CD4-positive, alpha-beta T cell treated with Interleukin-2 at 100 ng/mL for 4 hours (primary cell): ENCODE results near the gene NTRK1.

ENCODE experiments used
- DNase-seq: peaks from one replicate; pipeline ENCODE4 v3.0.0-alpha.2; 2020; ENCODE audit warnings: low spot score

NTRK1 gene

DNA sequence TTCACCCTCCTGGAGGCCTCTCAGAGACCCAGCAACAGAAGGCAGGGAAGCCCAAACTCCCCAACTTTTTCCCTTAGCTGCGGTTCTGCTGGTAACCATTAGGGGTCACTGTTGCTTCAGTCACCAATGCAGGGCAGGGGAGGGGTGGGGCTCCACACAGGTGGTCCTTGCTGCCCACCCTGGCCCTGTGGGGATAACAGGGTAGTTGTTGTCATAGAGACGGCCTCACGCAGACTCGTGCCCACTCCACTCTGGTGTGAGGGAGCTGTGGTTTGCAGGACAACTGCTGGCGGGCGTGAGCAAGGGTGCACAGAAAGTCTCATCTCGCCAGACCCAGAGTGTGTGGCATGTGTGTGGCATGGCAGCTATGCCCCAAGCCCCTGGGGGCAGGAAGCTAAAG is 21.7 kb upstream of the NTRK1 start:
- peak; percentile 60 for DNase-seq

DNA sequence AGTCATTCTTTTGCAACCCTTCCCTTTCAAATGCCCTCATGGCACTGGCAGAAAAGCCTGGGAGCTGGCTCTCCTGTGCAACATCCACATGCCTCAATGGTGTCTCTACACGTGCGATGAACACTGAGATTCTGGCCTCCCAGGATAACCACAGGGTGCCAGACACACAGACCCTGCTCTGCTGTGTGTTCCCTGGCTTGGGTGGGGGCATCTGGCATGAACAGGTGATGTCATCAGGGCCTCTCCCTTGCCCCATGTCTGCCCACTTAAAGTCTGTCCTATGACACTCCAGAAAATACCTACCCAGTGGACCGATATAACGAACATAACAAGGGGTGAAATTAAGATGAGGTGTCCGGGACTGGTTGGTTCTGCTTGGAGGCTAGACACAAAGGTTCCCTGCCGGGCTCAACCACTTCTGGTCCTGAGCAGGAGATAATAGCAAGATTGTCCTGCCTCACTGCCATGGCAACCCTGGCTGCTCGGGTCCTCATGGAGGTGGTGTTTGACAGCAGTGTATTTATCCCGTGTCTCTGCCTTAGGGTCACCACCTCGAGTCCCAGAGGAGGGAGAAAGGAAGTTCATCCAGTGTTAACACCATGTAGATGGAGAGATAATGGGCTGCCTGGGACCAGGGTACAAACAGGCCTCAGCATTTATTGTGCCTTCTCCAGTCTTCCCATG is 21.1 kb upstream of the NTRK1 start:
- no peak for DNase-seq

DNA sequence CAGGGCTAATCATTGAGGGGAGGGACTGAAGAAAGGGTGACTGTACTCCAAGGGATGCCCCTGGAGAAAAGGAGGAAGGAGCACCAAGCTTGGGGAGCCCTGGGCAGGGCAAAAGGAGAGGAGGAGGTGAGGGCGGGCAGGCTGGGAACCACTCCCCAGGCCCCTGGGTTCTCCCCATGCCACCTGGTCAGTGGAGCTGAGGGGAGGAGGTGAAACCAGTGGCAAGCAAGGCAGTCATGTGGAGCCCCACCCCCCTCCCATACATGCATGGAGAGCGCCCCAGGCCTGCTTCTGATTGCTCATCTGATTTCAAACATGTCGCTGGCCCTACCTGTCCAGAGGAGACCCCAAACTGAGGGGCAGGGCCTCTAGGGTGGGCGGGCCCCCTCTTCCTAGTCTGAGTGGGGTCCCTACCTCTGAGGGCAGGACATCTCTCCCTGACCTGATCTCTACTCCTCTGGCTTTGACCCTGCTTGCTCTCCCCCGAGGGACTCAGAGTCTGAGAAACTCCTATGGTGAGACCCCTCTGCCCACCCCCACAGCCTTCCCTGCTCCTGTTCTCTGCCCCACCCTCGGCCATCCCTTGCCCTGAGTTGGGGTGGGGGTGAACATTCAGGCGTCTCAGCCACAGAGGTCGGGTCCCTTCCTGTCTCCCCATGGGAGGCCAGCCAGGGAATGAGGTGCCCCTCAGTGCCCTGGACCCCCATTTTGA is 20.3 kb upstream of the NTRK1 start:
- DNase-seq = no peak

DNA sequence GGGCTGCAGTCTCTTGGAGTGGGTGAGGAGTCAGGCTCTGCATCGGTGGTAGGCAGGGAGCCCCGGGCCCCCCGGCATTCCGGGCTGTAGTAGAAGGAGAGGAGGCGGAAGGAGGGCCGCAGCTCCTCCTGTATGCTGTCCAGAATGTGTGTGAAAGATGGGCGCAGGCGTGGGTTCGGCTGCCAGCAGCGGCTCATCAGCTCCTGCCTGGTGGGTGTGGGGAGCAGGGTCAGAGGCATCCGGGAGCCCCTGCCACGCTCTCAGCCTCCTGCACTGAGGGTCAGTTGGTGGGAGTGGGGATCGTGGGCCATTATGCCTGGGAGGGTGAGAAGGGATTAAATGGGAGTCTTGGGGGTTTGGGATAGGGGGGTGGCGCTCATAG is 19.8 kb upstream of the NTRK1 start:
- no peak for DNase-seq

DNA sequence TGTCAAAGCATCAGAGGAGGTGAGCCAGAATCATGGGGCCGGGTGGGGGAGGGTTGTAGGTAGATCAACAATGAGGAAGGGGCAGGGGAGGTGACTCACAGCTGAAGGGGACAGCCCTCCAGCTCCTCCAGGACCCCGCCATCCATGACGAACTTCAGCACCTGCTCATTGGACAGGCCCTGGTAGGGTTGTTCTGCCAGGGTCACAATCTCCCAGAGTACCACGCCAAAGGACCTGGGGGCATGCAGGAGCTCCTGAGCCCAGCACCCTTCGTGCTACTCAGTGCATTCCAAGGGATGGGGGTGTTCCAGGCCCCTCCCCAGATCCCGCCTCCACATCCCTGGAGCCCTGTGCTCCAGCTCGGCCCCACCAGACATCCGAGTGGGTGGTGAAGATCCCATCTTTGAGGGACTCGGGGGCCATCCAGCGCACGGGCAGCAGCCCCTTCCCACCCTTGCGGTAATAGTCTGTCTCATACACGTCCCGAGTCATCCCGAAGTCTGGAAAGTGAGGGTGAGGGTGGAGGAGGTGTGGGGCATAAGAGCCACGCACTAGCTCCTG is 19.3 kb upstream of the NTRK1 start:
- DNase-seq = no peak

DNA sequence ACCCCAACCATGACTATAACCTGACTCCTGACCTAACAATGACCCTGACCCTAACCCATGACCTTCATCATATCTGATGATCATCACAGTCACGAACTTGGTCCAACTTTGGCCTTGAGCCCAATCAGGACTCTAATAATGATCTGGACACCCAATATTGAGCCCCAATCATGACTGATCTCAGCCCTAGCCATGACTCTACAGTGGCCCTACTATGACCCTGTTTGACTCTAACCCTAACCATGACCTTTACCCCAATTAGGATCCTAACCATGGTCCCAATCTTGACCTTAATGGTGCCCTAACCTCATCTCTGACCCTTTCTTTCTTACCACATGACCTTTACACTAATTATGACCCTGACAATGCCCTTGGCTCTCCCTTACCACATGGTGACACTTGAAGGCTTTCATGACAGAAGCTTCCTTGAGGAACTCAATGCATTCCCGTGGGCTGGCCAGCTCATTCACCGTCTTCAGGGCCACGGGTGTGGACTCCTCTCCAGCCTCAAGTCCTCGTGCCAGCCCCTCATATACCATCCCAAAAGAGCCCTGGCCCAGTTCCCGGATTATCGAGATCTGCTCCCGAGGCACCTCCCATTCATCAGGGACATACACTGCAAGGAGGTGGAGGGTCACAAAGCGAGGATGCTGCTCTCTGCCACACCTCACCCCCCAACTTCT is 17.9 kb upstream of the NTRK1 start:
- no peak for DNase-seq

DNA sequence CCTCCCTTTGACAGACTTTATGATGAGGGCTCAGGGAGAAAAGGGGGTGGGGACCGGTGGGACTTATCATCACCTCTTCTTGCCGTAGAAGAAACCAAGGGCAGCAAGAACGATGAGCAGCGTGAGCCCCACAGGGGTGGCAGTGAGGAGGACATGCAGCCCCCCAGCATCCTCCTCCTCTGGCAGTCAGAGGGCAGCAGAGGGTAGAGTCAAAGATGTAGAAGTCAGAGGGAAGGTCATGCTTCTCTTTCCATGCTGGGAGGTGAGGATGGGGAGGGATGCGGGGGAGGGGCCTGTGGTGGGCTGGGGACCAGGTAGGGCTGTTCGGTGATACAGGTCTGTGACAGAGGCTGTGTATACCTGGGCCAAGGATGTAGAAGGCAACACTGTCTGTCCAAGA is 16.6 kb upstream of the NTRK1 start:
- no peak for DNase-seq

DNA sequence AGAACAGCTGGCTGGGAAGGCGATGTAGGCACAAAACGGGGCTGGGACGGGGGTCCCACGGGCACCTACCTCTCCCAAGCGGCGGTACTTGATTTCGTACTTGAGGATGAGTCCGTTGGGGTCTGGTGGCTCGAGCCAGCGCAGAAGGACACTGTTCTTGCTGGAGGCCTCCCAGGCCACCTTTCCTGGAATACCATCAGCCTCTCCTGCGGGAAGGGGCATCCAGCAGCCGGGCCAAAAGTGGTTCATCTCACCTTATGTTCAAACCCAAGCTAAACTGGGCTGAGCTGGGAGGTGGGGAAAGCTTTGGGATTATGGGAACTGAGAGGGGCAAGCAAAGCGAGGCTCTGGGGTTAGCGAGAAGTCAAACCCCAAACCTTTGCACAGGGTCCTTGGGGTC is 16.0 kb upstream of the NTRK1 start:
- no peak for DNase-seq

DNA sequence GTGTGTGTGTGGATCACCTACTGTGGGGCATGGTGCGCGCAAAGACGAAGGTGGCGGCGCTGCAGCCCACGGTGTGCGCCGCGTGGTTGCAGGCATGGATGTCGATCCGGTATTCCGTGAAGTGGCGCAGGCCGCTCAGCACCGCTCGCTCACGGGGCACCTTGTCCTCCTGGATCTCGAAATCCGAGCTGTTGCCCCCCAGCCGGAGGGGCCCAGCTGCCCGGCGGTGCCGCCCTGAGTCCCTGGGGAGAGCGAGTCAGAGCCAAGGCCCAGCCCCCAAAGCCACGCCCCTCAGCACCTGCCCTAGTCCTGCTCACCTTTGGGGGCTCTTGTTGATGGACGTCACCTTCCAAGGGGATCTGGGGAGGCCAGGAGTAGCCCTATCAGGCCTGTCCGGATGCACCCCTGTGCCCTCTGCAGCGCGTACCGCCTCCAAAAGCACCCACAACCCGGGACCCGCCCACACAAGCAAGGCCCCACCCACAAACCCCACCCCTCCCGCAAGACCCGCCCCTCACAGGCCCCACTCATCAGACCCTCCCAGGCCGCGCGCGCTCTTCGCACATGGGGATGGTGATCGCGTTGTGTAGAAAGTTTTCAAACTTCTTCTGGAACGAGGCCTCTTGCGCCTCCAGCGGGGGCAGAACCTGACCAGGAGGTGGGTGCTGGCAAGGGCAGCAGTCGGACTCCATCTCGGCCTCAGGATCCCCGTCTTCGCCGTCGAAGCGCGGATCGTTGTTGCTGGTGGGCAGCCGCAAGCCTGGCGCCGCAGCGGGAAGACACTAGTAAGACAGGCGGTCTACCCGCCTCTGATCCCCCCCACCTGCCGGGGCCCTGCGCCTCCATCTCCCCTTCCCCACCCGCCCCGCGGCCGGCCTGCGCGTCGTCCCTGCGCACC is 15.4 kb upstream of the NTRK1 start:
- peak; percentile 13 for DNase-seq

DNA sequence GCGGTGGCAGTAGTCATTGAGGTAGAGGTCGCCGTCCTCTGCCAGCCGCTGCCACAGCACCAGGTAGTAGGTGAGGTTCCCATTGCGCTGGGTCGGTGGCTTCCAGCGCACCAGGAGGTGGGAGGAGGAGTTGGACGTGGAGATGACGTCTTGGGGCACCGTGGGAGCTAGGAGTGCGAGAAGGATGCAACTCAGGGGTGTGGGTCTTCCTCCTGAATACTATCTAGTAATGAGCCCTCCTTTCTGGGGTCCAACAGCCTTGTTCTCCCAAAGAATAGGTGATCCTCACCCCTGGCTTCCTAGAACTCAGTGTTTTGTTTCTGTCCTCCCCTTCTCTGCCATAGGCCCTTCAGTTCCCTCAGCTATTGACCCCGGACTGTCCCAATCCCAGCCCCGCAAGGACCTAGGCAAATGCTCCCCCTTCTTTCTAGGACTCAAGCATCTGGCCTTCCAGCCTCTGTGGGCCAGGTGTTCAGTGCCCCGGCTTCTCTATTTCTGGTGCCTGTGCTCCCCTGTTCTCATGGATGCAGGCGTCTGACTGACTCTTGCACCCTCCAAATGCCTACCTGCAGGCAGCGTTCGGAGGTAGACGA is 14.6 kb upstream of the NTRK1 start:
- DNase-seq = no peak

DNA sequence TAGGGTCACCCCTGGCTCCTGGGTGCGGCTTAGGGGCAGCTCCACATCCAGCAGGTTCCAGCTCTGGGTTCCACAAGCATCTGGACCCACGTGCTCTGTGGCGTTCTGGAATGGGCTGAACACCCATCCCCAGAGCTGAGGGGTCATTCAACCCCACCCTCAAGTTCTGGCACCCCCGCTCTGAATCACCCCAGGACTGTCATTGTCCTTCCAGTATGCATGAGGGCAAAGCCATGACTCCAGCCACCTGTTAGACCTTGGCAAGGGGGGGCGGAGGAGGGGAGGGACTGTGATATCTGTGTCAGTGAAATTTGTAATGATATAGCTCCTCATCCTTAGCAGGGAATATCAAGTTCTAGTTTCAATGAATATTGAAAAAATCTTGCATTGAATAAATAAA is 14.0 kb upstream of the NTRK1 start:
- no peak for DNase-seq

DNA sequence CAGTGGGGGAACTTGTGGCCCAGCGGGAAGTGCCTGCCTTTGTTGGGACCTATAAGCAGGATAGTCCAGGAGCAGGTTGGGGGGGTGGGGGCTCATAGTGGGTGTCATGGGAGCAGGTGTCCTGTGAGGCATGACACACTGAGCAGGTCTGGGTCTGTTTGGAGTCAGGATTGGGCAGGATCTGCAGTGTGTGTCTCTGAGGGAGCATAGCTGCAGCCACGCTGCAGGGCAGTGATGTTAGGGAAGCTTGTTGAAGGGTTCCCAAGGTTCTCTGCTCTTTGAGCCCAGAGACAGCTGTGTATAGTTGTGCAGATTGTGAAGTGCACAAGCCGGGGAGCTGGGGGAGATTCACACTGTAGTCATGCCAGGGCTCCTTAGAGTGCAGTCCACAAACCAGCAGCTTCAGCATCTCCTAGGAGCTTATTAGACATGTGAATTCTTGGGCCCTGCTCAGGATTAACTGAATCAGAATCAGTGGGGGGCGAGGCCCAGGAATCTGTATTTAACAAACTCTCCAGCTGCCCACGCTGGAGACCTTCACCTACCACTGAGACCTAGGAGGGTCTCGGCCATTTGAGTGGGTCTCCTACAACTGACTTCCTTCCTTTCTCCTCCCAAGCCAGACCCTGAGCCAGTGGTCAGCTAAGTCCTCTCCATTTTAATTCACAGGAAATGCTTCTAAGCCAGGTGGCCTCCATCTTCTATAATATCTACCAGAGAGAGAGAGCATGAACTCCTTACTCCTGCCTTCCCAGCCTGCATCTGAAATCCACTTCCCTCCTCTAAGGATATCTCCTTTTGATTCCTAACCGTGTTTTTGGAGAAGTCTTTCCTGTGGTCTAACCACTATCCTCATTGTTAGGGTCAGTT is 12.8 kb upstream of the NTRK1 start:
- DNase-seq = no peak

DNA sequence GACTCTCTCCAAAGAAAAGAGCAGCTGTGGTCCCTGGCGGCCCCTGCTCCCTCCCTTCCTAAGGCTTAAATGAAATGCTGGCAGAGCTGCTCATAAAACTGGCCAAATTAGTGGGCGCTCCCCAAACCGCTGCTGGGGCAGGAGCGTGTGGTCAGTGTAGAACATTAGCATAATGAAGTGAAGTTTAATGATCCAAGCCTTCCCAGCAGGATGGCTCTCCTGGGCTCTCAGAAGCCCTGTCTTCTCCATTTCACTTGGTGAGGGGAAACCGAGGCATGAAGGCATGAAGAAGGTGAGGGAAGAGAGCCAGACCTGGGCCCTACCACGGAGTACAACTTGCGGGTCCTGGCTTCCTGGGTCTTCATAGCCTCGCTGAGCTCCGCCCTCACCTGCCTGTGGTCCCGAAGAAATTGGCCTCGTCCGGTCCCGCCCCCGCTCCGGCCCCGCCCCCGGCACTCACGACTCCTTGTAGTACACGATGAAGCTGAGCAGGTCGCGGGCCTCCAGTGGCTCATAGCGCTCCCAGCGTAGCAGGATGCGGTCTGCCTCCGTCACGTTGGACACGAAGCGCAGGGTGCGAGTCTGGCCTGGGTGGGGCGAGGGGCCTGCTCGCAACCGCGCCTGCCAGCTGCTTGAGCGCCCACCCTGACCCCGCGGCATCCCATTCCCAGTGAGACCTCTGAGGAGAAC is 12.1 kb upstream of the NTRK1 start:
- DNase-seq = peak; percentile 70

DNA sequence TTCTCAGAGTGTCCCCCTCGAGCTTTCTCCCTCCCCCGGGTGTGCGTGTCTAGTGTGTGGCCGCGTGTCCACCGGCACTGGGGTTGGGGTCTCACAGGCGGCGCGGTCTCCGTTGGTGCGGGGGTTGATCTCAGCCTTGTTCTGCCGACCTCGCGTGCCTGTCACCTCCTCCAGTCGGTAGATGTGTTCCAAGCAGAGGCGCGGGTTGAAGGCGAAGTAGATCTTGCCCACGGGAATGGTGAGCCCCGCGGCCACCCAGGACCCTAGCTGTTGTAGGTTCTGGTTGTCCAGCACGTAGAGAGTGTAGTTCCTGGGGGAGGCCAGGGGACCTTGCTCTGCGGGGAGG is 11.5 kb upstream of the NTRK1 start:
- DNase-seq = no peak

DNA sequence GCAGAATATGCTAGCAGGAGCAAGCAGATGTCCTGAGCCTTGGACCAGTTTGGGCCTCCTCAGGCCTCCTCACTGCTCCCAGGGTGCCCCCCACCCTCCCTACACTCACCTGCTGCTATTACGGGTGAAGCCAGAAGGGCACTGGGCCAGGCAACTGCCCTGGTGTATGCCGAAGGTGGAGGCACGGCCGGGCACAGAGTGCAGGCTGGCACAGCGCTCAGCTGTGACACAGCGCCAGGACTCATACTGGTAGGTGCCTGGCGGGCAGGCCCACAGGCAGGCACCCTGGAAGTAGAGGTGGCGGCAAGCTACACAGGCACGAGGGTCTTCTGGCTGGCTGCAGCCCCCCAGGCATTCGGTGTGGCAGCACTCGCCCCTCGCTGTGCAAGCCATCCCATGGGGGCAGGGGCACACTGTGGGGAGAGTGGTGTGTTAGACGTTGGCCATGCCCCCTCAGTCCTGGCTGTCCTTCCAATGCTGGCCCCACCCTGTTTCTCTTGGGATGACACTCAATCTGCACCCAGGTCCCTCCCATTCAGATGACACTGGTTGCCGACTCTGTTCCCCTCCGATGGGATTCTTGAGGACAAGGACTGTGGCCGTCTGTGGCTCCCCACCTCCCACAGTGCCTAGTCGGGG is 8.8 kb upstream of the NTRK1 start:
- DNase-seq = no peak

DNA sequence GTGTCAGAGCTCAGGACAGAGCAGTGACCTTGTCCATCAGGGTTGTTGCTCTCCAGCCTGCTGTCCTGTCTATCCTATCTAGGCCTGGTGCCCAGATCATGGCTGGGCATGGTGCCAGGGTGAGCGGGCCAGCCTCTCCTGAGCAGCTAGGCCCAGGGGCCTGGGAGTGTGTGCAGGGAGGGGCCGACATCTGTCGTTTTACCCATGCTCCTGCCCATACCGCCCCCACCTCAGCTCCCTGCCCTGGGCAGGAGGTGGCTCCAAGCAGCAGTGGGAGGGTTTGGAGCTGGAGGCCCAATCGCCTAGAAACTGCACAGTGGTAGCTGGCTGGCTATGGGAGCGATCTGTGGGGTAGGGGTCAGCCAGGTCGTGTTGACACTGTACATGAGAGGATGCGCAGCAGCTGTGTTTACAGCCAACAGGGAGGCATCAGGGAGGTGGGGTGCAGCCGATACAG is 8.2 kb upstream of the NTRK1 start:
- DNase-seq = no peak

DNA sequence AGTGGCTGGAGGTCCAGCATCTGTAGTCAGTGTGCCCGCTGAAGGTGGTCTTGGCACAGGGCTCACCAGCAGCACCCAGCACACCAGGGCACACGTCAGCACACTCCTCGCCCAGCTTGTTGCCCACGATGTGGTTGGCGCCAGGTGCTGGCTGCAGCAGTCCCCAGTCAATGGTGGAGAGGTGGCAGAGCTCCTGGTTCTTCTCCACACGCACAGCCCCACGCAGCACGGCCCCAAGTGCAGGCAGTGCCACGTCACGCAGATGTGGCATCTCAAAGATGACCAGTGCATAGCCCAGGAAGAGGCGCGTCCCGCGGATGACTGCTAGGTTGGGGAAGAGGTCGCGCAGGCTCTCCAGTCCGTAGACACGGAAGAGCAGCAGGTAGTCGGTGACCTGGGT is 6.9 kb upstream of the NTRK1 start:
- DNase-seq = no peak

DNA sequence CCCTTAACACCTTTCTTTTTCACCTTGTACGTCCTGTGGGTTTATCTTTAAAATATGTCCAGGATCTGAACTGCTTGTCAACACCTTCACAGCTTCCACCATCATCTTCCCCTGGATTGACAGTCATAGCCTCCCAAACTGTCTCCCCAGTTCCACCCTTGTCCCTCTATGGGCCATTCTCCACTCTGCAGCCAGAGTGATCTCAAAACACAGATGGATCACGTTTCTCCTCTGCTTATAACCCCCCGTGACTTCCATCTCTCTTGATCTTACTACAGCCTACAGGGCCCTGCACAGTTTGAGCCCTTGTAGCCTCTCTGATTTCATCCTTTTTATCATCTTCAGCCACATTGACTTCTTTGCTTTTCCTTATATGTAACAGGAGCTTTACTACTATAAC is 6.0 kb upstream of the NTRK1 start:
- no peak for DNase-seq

DNA sequence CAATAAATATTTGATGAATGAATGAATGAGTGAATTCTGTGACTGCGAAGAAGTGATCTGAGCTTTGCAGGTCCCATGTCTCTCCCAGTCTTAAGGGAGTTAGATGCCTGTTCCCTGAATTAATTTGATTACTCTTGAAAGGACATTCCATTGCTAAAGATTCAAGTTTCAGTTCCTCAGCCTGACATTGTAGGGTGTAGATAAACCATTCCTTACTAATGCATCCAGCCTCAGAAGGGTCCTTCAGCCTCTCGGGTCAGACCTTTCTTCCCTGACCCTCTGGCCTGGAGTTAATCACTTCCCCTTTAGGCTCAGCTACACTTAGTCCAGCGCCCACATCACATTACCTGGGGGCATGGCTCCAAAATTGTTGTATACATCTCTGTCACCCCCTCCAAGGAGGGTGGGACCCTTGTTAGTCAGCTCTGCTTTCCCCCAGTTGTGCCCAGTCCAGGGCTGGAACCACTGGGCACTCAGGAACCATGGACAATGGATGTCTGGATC is 4.3 kb upstream of the NTRK1 start:
- DNase-seq = no peak
